ENCODE measurements around the gene USP4. TPM values are rescaled to one million over a fixed set of nuclear protein-coding genes. Genes with fewer than 3 reads are reported as not detected.
"Not testable (repeated sequence)": the region's sequence is repeated elsewhere in the genome, so short reads cannot be mapped to it uniquely, and the experiment has no call there.

USP4 gene
- total and polyA plus RNA-seq, 9 donors, result 17.9 to 59.0 (median 44.8) TPM

DNA sequence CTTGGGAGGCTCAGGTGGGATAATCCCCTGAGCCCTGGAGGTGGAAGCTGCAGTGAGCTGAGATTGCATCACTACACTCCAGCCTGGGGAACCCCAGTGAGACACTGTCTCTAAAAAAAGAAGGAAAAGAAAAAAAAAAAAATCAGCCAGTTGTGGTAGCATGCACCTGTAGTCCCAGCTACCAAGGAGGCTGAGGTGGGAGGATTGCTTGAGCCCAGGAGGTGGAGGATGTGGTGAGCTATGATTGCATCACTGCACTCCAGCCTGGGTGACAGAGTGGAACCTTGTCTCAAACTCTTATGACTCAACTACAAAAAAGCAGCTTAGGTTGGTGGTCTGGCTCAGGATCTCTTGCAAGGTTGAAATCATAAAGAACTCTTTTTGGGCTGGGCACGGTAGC, 37.6 kb upstream of the USP4 start:
- no peaks in the 10 kb centered on the region for H3K9me3 ChIP-seq (replicated peaks; ENCODE audit: control insufficient read depth, low read depth, low read length)
- no peak overlapping the region for H3K27ac ChIP-seq (ENCODE audit: low read length)
- DNase-seq, result no peak
- no peaks in the 10 kb centered on the region for H3K27me3 ChIP-seq (ENCODE audit: control insufficient read depth, insufficient read depth, low read length)
- 100% methylated on average over 1 of the region's 1 CpG for WGBS (ENCODE audit: insufficient coverage)
- peaks cover 26% of the 10 kb centered on the region for H3K36me3 ChIP-seq (ENCODE audit: control insufficient read depth, insufficient read depth, low read length)
- H3K4me1 ChIP-seq (ENCODE audit: control insufficient read depth, insufficient read depth, low read length), result peaks cover 7% of the 10 kb centered on the region
- no peak overlapping the region for H3K4me3 ChIP-seq (ENCODE audit: low read length)

DNA sequence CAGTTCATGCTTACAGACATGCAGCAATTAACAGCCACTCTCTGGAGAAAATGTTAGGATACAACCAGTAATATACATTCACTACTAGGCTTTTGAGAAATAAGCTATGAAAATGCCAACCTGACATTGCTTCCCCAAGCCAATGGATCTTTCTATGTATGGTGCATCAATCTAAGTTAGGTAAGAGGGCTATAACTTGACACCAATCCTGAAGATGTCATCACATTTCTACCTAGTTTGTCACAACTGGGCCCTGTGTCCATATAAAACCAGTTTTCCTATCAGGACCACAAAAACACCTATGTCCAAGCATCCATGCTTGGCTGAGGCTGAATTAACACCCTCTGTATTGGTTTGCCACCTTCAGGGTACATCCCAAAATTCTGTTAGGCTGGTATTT, 32.1 kb upstream of the USP4 start:
- H3K4me3 ChIP-seq (ENCODE audit: low read length), result no peak overlapping the region
- no peaks in the 10 kb centered on the region for H3K27me3 ChIP-seq (ENCODE audit: control insufficient read depth, insufficient read depth, low read length)
- no peaks in the 10 kb centered on the region for H3K4me1 ChIP-seq (ENCODE audit: control insufficient read depth, insufficient read depth, low read length)
- no peaks in the 10 kb centered on the region for H3K9me3 ChIP-seq (replicated peaks; ENCODE audit: control insufficient read depth, low read depth, low read length)
- H3K36me3 ChIP-seq (ENCODE audit: control insufficient read depth, insufficient read depth, low read length), result peaks cover 70% of the 10 kb centered on the region
- H3K27ac ChIP-seq (ENCODE audit: low read length), result no peak overlapping the region
- no peak for DNase-seq

DNA sequence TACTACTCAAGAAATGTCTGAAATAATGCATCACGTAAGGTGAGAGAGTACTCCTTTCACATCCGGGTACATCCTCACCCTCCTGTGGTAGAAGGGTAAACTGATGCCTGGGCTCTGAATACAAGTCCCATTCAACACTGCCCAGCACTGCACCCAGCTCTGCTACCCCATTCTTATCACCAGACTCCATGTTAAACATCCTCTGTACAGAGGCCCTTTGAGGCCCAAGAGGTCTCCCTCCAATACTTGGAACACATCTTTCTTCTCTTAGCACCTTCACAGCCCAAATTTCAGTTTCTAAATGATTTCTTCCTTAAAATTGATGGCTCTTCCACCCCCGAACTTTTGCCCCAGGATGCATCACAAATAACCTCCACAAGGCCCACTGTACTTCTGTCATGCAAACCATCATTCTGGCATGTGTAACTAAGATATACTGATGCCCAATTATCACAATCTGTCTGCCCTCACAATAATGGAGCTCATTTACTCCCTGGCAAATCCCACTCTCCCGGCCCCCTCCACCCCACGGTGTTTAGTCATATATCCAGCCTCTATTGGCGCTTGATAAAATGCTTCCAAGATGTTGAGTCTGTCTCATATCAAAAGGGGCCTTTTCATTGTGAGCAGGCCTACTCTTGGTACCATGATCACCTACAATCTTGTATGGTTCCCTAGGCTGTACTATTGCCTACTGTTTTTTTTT, 30.9 kb upstream of the USP4 start:
- no peaks in the 10 kb centered on the region for H3K9me3 ChIP-seq (replicated peaks; ENCODE audit: control insufficient read depth, low read depth, low read length)
- H3K4me3 ChIP-seq (ENCODE audit: low read length), result no peak overlapping the region
- no peaks in the 10 kb centered on the region for H3K27me3 ChIP-seq (ENCODE audit: control insufficient read depth, insufficient read depth, low read length)
- H3K27ac ChIP-seq (ENCODE audit: low read length), result no peak overlapping the region
- no peak for DNase-seq
- peaks cover 82% of the 10 kb centered on the region for H3K36me3 ChIP-seq (ENCODE audit: control insufficient read depth, insufficient read depth, low read length)
- 89% methylated on average over 3 of the region's 6 CpGs for WGBS (ENCODE audit: insufficient coverage)
- no peaks in the 10 kb centered on the region for H3K4me1 ChIP-seq (ENCODE audit: control insufficient read depth, insufficient read depth, low read length)

DNA sequence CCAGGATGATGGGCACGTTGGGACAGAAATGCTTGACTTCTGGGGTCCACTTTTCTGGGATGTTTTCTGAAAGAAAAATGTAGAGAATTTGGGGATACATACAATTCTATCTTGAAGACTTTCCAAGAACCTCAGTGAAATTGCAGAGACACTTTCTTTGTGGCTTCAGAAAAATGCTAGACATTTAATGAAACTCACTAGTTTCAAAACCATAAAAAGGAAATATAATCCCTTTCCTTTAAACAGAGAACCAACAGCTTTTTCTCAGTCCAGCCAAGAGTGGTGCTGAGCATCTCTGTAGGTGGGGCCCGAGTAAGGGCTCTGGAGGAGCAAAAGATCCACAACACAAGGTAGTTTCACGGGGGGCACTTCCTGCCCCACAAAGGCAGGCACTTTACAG, 22.7 kb upstream of the USP4 start:
- WGBS (ENCODE audit: insufficient coverage), result 100% methylated on average over 1 of the region's 3 CpGs
- no peak for DNase-seq
- no peaks in the 10 kb centered on the region for H3K9me3 ChIP-seq (replicated peaks; ENCODE audit: control insufficient read depth, low read depth, low read length)
- no peaks in the 10 kb centered on the region for H3K27me3 ChIP-seq (ENCODE audit: control insufficient read depth, insufficient read depth, low read length)
- no peak overlapping the region for H3K4me3 ChIP-seq (ENCODE audit: low read length)
- peaks cover 71% of the 10 kb centered on the region for H3K36me3 ChIP-seq (ENCODE audit: control insufficient read depth, insufficient read depth, low read length)
- no peak overlapping the region for H3K27ac ChIP-seq (ENCODE audit: low read length)
- peaks cover 11% of the 10 kb centered on the region for H3K4me1 ChIP-seq (ENCODE audit: control insufficient read depth, insufficient read depth, low read length)

DNA sequence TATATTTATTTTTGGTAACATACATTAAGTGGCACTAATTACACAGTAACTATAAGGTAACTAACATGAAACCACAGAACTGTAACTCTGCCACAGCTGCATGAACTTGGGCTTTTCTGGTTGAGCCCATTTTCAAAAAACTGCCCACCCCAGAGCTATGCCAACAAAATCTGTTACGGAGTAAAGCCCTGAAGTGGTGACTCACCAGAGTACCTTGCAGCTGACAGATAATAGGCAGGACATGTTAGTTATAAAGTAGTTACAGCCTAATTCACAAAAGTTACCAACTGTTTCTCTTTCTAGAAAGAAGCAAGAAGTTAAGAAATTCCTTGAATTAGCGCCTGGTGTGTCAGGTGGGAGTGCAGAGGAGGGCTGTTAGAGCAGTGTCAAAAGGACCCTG, 19.8 kb upstream of the USP4 start:
- Histone ChIP-seq H3K27me3 (ENCODE audit: control insufficient read depth, insufficient read depth, low read length) (no peaks in the 10 kb centered on the region), H3K4me1 (ENCODE audit: control insufficient read depth, insufficient read depth, low read length) (peaks cover 26% of the 10 kb centered on the region), H3K27ac (ENCODE audit: low read length) (no peak overlapping the region), H3K36me3 (ENCODE audit: control insufficient read depth, insufficient read depth, low read length) (peaks cover 63% of the 10 kb centered on the region), H3K9me3 (replicated peaks; ENCODE audit: control insufficient read depth, low read depth, low read length) (no peaks in the 10 kb centered on the region), H3K4me3 (ENCODE audit: low read length) (no peak overlapping the region)
- no peak for DNase-seq
- 100% methylated on average over 1 of the region's 2 CpGs for WGBS (ENCODE audit: insufficient coverage)

DNA sequence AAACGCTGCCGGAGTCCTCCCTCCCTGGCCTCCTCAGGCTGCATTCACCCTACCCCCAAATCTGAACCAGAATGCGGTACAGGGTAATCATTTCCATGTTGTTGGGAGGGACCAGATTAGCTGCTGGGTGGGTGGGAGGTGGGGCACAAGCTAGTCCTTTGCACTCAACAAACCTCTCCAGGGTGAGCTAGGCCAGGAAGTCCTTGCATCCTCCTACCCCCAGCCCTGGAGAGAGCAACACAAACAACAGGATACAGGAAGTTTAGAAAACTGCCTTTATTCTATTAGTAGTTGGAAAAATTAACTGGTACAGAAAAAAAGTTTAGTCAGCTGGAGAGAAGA, 19.0 kb upstream of the USP4 start:
- peaks cover 26% of the 10 kb centered on the region for H3K4me1 ChIP-seq (ENCODE audit: control insufficient read depth, insufficient read depth, low read length)
- H3K27ac ChIP-seq (ENCODE audit: low read length), result peak overlapping the region; percentile 89
- peaks cover 62% of the 10 kb centered on the region for H3K36me3 ChIP-seq (ENCODE audit: control insufficient read depth, insufficient read depth, low read length)
- H3K27me3 ChIP-seq (ENCODE audit: control insufficient read depth, insufficient read depth, low read length), result no peaks in the 10 kb centered on the region
- no peaks in the 10 kb centered on the region for H3K9me3 ChIP-seq (replicated peaks; ENCODE audit: control insufficient read depth, low read depth, low read length)
- H3K4me3 ChIP-seq (ENCODE audit: low read length), result peak overlapping the region; percentile 73
- no CpG with 5 or more reads among the region's 3 CpGs for WGBS (ENCODE audit: insufficient coverage)
- no peak for DNase-seq

DNA sequence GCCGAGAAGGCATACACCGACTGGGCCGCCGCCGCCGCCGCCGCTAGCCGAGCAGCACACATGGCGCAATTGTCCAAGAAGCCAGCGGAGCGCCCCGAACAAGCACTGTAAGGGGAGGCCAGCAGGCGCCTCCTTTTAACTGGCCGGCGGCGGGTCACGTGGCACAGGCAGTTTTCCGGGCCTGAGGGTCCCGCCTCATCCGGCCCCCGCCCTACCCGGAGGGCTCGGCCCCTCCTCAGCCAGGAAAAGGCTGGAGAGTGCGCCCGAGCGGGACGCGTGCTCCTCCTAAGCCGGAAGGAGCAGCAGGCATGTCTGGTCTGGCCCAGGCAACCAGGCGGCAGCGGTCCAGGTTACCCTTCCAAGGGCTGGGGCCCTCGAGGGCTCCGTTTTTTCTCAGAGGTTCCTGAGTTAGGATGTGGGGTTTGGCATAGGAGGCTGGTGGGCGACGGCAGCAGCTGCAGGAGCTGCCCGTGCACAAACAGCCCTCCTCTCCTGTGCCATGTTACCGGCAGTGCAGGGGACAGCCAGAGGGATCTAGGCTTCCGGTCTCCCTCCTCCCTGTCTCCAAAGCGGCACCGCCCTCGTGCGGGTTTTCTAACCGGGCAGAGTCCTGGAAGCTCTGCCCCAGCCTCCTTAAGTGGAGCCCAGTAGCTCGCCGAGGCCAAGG, 18.5 kb upstream of the USP4 start, which contains the start of gene GPX1:
Gene GPX1, minus strand, starts transcription at position 137 of the 667 bp plus-strand sequence. Its CDS starts 75 bp downstream, at position 62.
- 1% methylated on average over 29 of the region's 46 CpGs for WGBS (ENCODE audit: insufficient coverage)
- Histone ChIP-seq H3K27ac (ENCODE audit: low read length) (peak within 1 kb of the TSS; percentile 89), H3K9me3 (replicated peaks; ENCODE audit: control insufficient read depth, low read depth, low read length) (no peaks in the 10 kb centered on the region), H3K27me3 (ENCODE audit: control insufficient read depth, insufficient read depth, low read length) (no peaks in the 10 kb centered on the region), H3K36me3 (ENCODE audit: control insufficient read depth, insufficient read depth, low read length) (peaks cover 57% of the 10 kb centered on the region), H3K4me3 (ENCODE audit: low read length) (peak within 1 kb of the TSS; percentile 73), H3K4me1 (ENCODE audit: control insufficient read depth, insufficient read depth, low read length) (peaks cover 26% of the 10 kb centered on the region)
- peak; percentile 98 for DNase-seq

DNA sequence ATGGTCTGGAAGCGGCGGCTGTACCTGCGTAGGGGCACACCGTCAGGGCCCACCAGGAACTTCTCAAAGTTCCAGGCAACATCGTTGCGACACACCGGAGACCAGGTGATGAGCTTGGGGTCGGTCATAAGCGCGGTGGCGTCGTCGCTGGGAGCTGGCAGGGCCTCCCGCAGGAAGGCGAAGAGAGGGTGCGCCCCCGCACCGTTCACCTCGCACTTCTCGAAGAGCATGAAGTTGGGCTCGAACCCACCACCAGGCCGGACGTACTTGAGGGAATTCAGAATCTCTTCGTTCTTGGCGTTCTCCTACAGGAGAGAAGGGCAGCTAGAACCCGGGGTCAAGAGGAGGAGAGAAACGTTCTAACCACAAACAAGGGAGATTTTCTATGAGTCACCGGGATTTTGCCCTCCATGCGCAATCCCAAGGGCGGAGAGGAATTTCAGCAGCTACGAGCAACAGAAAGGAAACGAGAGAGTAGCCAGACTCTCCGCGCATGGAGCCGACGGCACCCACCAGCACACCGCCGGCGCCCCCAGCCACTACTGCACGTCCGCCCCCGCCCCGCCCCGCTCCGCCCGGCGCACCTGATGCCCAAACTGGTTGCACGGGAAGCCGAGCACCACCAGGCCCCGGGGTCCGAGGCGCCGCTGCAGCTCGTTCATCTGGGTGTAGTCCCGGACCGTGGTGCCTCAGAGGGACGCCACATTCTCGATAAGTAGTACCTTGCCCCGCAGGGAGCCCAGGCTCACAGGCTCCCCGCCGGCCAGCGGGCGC, 17.8 kb upstream of the USP4 start:
- peak; percentile 55 for DNase-seq
- not testable (repeated sequence) for H3K27me3 ChIP-seq (ENCODE audit: control insufficient read depth, insufficient read depth, low read length); H3K9me3 ChIP-seq (replicated peaks; ENCODE audit: control insufficient read depth, low read depth, low read length)
- Histone ChIP-seq H3K4me1 (ENCODE audit: control insufficient read depth, insufficient read depth, low read length) (peaks cover 26% of the 10 kb centered on the region), H3K27ac (ENCODE audit: low read length) (peak overlapping the region; percentile 89), H3K36me3 (ENCODE audit: control insufficient read depth, insufficient read depth, low read length) (peaks cover 51% of the 10 kb centered on the region), H3K4me3 (ENCODE audit: low read length) (peak overlapping the region; percentile 73)
- 2% methylated on average over 59 of the region's 63 CpGs for WGBS (ENCODE audit: insufficient coverage)

DNA sequence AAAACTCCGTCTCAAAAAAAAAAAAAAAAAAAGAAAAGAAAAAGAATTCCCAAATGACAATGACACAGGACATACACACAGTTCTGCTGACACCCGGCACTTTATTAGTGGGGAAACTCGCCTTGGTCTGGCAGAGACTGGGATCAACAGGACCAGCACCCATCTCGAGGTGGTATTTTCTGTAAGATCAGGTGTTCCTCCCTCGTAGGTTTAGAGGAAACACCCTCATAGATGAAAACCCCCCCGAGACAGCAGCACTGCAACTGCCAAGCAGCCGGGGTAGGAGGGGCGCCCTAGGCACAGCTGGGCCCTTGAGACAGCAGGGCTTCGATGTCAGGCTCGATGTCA, 17.2 kb upstream of the USP4 start:
- no CpG with 5 or more reads among the region's 10 CpGs for WGBS (ENCODE audit: insufficient coverage)
- Histone ChIP-seq H3K36me3 (ENCODE audit: control insufficient read depth, insufficient read depth, low read length) (peaks cover 45% of the 10 kb centered on the region), H3K4me1 (ENCODE audit: control insufficient read depth, insufficient read depth, low read length) (peaks cover 26% of the 10 kb centered on the region), H3K4me3 (ENCODE audit: low read length) (peak overlapping the region; percentile 73), H3K27ac (ENCODE audit: low read length) (peak overlapping the region; percentile 89)
- not testable (repeated sequence) for DNase-seq; H3K27me3 ChIP-seq (ENCODE audit: control insufficient read depth, insufficient read depth, low read length); H3K9me3 ChIP-seq (replicated peaks; ENCODE audit: control insufficient read depth, low read depth, low read length)

DNA sequence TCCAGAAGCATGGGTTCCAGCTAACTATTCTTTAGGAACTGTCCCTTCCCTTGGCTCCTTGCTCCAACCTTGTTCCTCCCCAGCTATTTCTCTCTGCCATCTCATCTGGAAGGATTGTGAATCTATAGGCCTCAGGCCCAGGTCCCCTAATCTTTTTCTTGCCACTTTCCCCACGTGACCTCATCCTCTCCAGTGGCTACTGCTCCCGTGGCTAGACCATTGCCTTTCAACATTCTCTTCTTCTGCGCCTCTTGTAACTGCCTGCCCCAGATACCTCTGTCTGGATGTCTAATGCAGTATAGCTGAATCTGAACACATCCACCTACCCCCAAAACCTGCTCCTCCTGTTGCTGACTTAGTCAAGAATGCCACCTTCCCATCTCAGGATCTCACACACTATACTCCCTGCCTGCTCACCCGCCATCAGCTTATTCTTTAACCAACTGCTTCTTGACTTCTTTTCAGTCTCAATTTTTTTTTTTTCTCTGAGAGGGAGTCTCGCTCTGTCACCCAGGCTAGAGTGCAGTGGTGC, 13.1 kb upstream of the USP4 start:
- Histone ChIP-seq H3K27me3 (ENCODE audit: control insufficient read depth, insufficient read depth, low read length) (no peaks in the 10 kb centered on the region), H3K9me3 (replicated peaks; ENCODE audit: control insufficient read depth, low read depth, low read length) (no peaks in the 10 kb centered on the region), H3K4me3 (ENCODE audit: low read length) (no peak overlapping the region), H3K4me1 (ENCODE audit: control insufficient read depth, insufficient read depth, low read length) (peaks cover 17% of the 10 kb centered on the region), H3K36me3 (ENCODE audit: control insufficient read depth, insufficient read depth, low read length) (peaks cover 19% of the 10 kb centered on the region), H3K27ac (ENCODE audit: low read length) (no peak overlapping the region)
- WGBS (ENCODE audit: insufficient coverage), result 81% methylated on average over 4 of the region's 5 CpGs
- no peak for DNase-seq
